Spleen (tissue), 11 donors: Measurements from ENCODE around the gene FAS. TPM values are rescaled to one million over a fixed set of nuclear protein-coding genes. Genes with fewer than 3 reads are reported as not detected.

Experiments
- DNase-seq: peaks from one replicate; pipeline ENCODE4 v3.0.0-alpha.2; 2020
- H3K27ac ChIP-seq, 8 donors: fragments of 200-600 bp; sonication (generic) in 7 of 8; 1 replicate in 4 of 8; 2 replicates in 4 of 8; pipeline versions ENCODE4 v1.5.0 to v1.8.0; 2016 to 2021; ENCODE audit warnings: inconsistent platforms in 4 of 8, mild to moderate bottlenecking in 4 of 8, moderate library complexity in 1 of 8
- H3K27me3 ChIP-seq, 7 donors: fragments of 200-600 bp; sonication (generic) in 6 of 7; replicated peaks in 1 of 7; 1 replicate in 4 of 7; 2 replicates in 3 of 7; pipeline versions ENCODE4 v1.5.0 to v1.8.0; 2016 to 2021; ENCODE audit warnings: inconsistent platforms in 3 of 7, mild to moderate bottlenecking in 1 of 7
- H3K36me3 ChIP-seq, 6 donors: fragments of 200-600 bp; sonication (generic) in 5 of 6; 1 replicate in 4 of 6; 2 replicates in 2 of 6; pipeline versions ENCODE4 v1.5.0 to v1.8.0; 2016 to 2021; ENCODE audit warnings: inconsistent platforms in 2 of 6
- H3K4me1 ChIP-seq, 6 donors: fragments of 200-600 bp; sonication (generic) in 5 of 6; 1 replicate in 3 of 6; 2 replicates in 3 of 6; pipeline versions ENCODE4 v1.5.0 to v1.8.0; 2016 to 2021; ENCODE audit warnings: inconsistent platforms in 3 of 6
- H3K4me3 ChIP-seq, 8 donors: fragments of 200-600 bp; sonication (generic) in 7 of 8; 1 replicate in 4 of 8; 2 replicates in 4 of 8; pipeline versions ENCODE4 v1.5.0 to v1.8.0; 2016 to 2021; ENCODE audit warnings: inconsistent platforms in 4 of 8, mild to moderate bottlenecking in 4 of 8, moderate library complexity in 2 of 8
- H3K9me3 ChIP-seq, 8 donors: fragments of 200-600 bp; sonication (generic) in 7 of 8; 1 replicate in 4 of 8; 2 replicates in 4 of 8; pipeline versions ENCODE4 v1.5.0 to v1.8.0; 2016 to 2021; ENCODE audit warnings: inconsistent platforms in 4 of 8
- CTCF ChIP-seq, 11 experiments: fragments of 200-600 bp in 7 of 11; fragments of 450-650 bp in 4 of 11; sonication (generic) in 4 of 11; IDR thresholded peaks in 8 of 11; conservative IDR thresholded peaks in 3 of 11; 1 replicate in 7 of 11; 2 replicates in 4 of 11; pipeline versions ENCODE4 v1.4.0 to v1.8.0; 2016 to 2021; ENCODE audit warnings: antibody characterized with exemption in 11 of 11, inconsistent platforms in 4 of 11, mild to moderate bottlenecking in 1 of 11
- POLR2A ChIP-seq, 3 donors: fragments of 450-650 bp; IDR thresholded peaks; one replicate each; pipeline ENCODE4 v1.5.1; 2017; ENCODE audit warnings: antibody characterized with exemption in 3 of 3, mild to moderate bottlenecking in 1 of 3
- POLR2AphosphoS5 ChIP-seq, 3 donors: sonication (generic); formaldehyde crosslinking; IDR thresholded peaks; one replicate each; pipeline ENCODE4 v1.5.1; 2017; ENCODE audit warnings: antibody characterized with exemption in 3 of 3
- WGBS, 5 donors: extraction: QIAGEN DNeasy Blood & Tissue Kit in 3 of 5; methylation state at CpG; one replicate each; pipeline versions ENCODE4 v1.1.5 to v1.1.7; 2013 to 2018; 5-methylcytosine and 5-hydroxymethylcytosine counted together
- intact Hi-C: fragments of 100-400 bp; cut with DNase I; formaldehyde crosslinking; loops from one replicate; pipeline ENCODE4 v1.15.0; 2023; ENCODE audit warnings: low total_unique reads
- polyA plus RNA-seq, 3 donors: library from polyadenylated mRNA; stranded (reverse); fragments of 200-250 nt; gene quantifications; one replicate each; pipeline ENCODE4 v1.2.1, GENCODE V29; 2013
- total RNA-seq, 7 donors: library from RNA; depleted of rRNA in 3 of 7; stranded (reverse); fragments of >200 nt in 3 of 7; fragmentation: NEBNext Ultra II Directional in 4 of 7; extraction: Animal tissue kit (Norgen Biotek cat#: 25700) in 4 of 7; gene quantifications; one replicate each; pipeline versions ENCODE4 v1.1.0 to v1.2.1, GENCODE V29; 2016 to 2021
- donor health status: healthy with polysubstance abuse.
- donor health status: DM: no; HTN: no; CAD: no; lungs with moderate emphysema.
- donor health status: DM: no; HTN: no; CAD: no.
- donor health status: Bipolar disorder and iron deficiency.
- donor health status: healthy.
- donor health status: DM: no; HTN: no; CAD: no.
- donor health status: DM: yes; HTN: yes; CAD: no.

Gene FAS
- total and polyA plus RNA-seq, 10 donors = 7.6 to 50.6 (median 30.6) TPM

GRCh38 chr10:88968391-88968790, 22.2 kb upstream of the FAS start:
- 71 to 90% (median 79%) methylated on average over 2 of the region's 2 CpGs for WGBS, 5 donors
- intact Hi-C loops = no loop called here
- H3K27ac ChIP-seq = peak overlapping the region in 4 of 8 donors; percentile 2 to 41 (median 22)
- no peaks in the 10 kb centered on the region for H3K36me3 ChIP-seq
- no peak for DNase-seq
- H3K9me3 ChIP-seq = no peaks in the 10 kb centered on the region
- H3K4me1 ChIP-seq = peaks cover 0 to 18% (median 8%) of the 10 kb centered on the region in 6 donors
- no peak overlapping the region for H3K4me3 ChIP-seq
- H3K27me3 ChIP-seq = no peaks in the 10 kb centered on the region
- no peak for TF ChIP-seq CTCF (IDR thresholded peaks at IDR 0.05 in 8 of 11, conservative IDR thresholded peaks at IDR 0.05 in 3 of 11)
- no peak for TF ChIP-seq POLR2A (IDR thresholded peaks at IDR 0.05)
- no peak for TF ChIP-seq POLR2AphosphoS5 (IDR thresholded peaks at IDR 0.05)

- no peaks in the 10 kb centered on the region for H3K27me3 ChIP-seq
- H3K27ac ChIP-seq = peak overlapping the region in 5 of 8 donors; percentile 6 to 38 (median 13)
- no peak for DNase-seq
- H3K9me3 ChIP-seq = no peaks in the 10 kb centered on the region
- intact Hi-C loops = no loop called here
- 75 to 86% (median 81%) methylated on average over 5 of the region's 5 CpGs for WGBS, 5 donors
- TF ChIP-seq POLR2A (IDR thresholded peaks at IDR 0.05) = no peak
- TF ChIP-seq CTCF (IDR thresholded peaks at IDR 0.05 in 8 of 11, conservative IDR thresholded peaks at IDR 0.05 in 3 of 11) = no peak
- TF ChIP-seq POLR2AphosphoS5 (IDR thresholded peaks at IDR 0.05) = no peak
- H3K4me3 ChIP-seq = no peak overlapping the region
- H3K36me3 ChIP-seq = no peaks in the 10 kb centered on the region
- H3K4me1 ChIP-seq = peaks cover 8 to 36% (median 19%) of the 10 kb centered on the region in 6 donors
Measured at GRCh38 chr10:88971221-88972061, 19.2 kb upstream of the FAS start.

GRCh38 chr10:88974012-88974411, 16.6 kb upstream of the FAS start:
- intact Hi-C loops = no loop called here
- 74 to 90% (median 87%) methylated on average over 3 of the region's 3 CpGs for WGBS, 5 donors
- no peak for DNase-seq
- Histone ChIP-seq H3K4me3 (no peak overlapping the region), H3K27me3 (no peaks in the 10 kb centered on the region), H3K9me3 (no peaks in the 10 kb centered on the region), H3K27ac (peak overlapping the region in 5 of 8 donors; percentile 0 to 83 (median 79)), H3K36me3 (no peaks in the 10 kb centered on the region), H3K4me1 (peaks cover 8 to 45% (median 19%) of the 10 kb centered on the region in 6 donors)
- TF ChIP-seq POLR2A (IDR thresholded peaks at IDR 0.05) = no peak
- no peak for TF ChIP-seq POLR2AphosphoS5 (IDR thresholded peaks at IDR 0.05)
- TF ChIP-seq CTCF (IDR thresholded peaks at IDR 0.05 in 8 of 11, conservative IDR thresholded peaks at IDR 0.05 in 3 of 11) = no peak
